Measurements from ENCODE around the gene P4HTM.
A peak's percentile ranks its signal among the peaks of the same experiment; 100 is the strongest.
"Not testable (repeated sequence)": the region's sequence is repeated elsewhere in the genome, so short reads cannot be mapped to it uniquely, and the experiment has no call there.

The P4HTM gene

DNA sequence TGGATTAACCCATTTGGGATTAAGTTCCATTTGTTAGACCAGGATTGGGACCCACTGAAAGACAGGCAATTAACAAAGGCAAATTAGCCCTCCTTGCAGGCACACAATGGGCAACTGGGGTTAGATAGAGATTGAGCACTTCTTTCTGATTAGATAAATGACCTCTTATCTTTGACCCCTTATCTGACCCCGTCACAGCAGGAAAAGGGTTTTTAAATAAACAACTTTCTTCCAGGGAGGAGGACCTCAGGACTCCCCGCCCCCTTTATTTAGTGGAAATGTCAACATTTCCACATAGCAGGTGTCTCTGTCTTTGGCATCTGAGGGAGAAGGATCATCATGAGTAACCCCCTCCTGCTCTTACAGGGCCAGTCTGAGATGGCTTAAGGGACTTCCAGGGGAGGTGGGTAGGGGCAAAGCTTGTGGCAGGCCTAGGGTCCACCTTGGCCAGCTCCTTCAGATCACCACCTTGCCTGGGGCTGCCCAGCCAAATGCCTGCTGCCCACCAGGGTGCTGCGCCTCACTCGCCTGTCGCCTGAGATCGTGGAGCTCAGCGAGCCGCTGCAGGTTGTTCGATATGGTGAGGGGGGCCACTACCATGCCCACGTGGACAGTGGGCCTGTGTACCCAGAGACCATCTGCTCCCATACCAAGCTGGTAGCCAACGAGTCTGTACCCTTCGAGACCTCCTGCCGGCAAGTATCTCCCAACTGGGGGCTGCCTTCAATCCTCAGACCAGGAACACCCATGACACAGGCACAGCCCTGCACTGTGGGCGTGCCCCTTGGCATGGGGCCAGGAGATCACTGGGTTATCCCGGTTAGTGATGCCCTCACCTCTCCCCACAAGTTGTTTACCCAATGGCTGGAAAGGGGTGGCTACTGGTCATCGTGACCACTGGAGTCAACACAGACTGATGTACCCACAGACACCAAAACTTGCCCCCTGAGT lies 14.6 kb downstream of the P4HTM start:
- Histone ChIP-seq H3K4me3 (ENCODE audit: low read length) (no peak overlapping the region), H3K27me3 (ENCODE audit: control insufficient read depth, insufficient read depth, low read length) (no peaks in the 10 kb centered on the region), H3K36me3 (ENCODE audit: insufficient read depth, low read length) (peaks cover 3% of the 10 kb centered on the region), H3K9ac (ENCODE audit: low read depth, low read length) (no peak overlapping the region), H3K4me1 (ENCODE audit: control insufficient read depth, insufficient read depth, low read length) (peaks cover 17% of the 10 kb centered on the region), H3K9me3 (replicated peaks; ENCODE audit: low read length) (no peaks in the 10 kb centered on the region), H3K4me2 (ENCODE audit: low read length) (no peak overlapping the region)

DNA sequence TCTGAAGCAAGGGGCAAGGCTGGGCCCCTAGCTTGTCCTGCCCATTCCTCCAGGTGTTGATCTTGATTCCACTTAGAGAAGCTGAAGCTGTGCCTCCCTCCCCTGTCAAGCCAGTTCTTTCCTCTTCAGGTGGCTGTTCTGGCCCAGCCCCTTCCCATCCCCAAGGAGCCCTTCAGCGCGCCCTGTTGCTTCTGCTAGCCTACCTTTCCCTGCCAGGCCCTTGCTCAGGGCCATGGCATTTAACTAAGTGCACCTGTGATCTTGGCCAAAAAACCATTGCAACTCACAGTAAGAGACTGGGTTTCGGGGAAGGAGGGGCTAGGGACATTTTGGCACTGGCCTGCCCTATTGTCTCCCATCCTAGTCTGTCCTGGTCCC lies 15.3 kb downstream of the P4HTM start:
- Histone ChIP-seq H3K9ac (ENCODE audit: low read depth, low read length) (no peak overlapping the region), H3K4me2 (ENCODE audit: low read length) (no peak overlapping the region), H3K36me3 (ENCODE audit: insufficient read depth, low read length) (peaks cover 3% of the 10 kb centered on the region), H3K4me3 (ENCODE audit: low read length) (no peak overlapping the region), H3K9me3 (replicated peaks; ENCODE audit: low read length) (no peaks in the 10 kb centered on the region), H3K4me1 (ENCODE audit: control insufficient read depth, insufficient read depth, low read length) (peaks cover 17% of the 10 kb centered on the region), H3K27me3 (ENCODE audit: control insufficient read depth, insufficient read depth, low read length) (no peaks in the 10 kb centered on the region)

DNA sequence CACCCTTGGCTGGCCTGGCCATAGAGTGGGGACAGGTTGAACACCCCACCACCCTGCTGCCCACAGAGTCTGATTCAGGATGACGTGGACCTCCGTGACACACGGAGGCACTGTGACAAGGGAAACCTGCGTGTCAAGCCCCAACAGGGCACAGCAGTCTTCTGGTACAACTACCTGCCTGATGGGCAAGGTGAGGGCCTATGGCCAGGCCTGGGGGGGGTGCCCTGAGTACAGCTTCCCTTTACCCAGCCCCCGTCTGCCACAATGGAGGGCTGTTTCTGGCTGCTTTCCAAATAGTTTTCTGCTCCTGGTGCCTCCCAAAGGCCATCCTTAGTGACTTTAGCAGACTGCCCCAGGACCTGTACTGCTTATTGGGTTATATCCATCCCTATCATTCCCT lies 16.0 kb downstream of the P4HTM start:
- no peaks in the 10 kb centered on the region for H3K9me3 ChIP-seq (replicated peaks; ENCODE audit: low read length)
- H3K36me3 ChIP-seq (ENCODE audit: insufficient read depth, low read length), result peaks cover 3% of the 10 kb centered on the region
- peak overlapping the region; percentile 82 for H3K4me3 ChIP-seq (ENCODE audit: low read length)
- H3K9ac ChIP-seq (ENCODE audit: low read depth, low read length), result peak overlapping the region; percentile 91
- H3K4me1 ChIP-seq (ENCODE audit: control insufficient read depth, insufficient read depth, low read length), result peaks cover 17% of the 10 kb centered on the region
- no peaks in the 10 kb centered on the region for H3K27me3 ChIP-seq (ENCODE audit: control insufficient read depth, insufficient read depth, low read length)
- peak overlapping the region; percentile 100 for H3K4me2 ChIP-seq (ENCODE audit: low read length)

DNA sequence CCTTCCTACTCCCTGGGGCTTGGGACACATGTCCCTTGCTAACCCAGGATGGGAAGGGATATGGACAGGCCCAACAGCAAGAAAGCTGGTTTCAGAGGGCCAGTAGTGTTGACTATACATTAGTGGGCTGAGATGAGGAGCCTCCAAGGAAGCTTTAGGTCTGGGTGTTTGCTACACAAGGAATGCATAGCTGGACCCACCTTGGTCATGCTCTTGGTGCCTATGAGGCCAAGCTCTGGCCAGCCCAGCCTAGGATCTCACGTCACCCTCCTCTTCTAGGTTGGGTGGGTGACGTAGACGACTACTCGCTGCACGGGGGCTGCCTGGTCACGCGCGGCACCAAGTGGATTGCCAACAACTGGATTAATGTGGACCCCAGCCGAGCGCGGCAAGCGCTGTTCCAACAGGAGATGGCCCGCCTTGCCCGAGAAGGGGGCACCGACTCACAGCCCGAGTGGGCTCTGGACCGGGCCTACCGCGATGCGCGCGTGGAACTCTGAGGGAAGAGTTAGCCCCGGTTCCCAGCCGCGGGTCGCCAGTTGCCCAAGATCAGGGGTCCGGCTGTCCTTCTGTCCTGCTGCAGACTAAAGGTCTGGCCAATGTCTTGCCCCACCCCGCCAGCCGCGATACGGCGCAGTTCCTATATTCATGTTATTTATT lies 16.5 kb downstream of the P4HTM start:
- H3K27me3 ChIP-seq (ENCODE audit: control insufficient read depth, insufficient read depth, low read length), result no peaks in the 10 kb centered on the region
- H3K4me1 ChIP-seq (ENCODE audit: control insufficient read depth, insufficient read depth, low read length), result peaks cover 17% of the 10 kb centered on the region
- H3K4me3 ChIP-seq (ENCODE audit: low read length), result peak overlapping the region; percentile 82
- no peaks in the 10 kb centered on the region for H3K9me3 ChIP-seq (replicated peaks; ENCODE audit: low read length)
- peaks cover 6% of the 10 kb centered on the region for H3K36me3 ChIP-seq (ENCODE audit: insufficient read depth, low read length)
- H3K4me2 ChIP-seq (ENCODE audit: low read length), result peak overlapping the region; percentile 100
- peak overlapping the region; percentile 91 for H3K9ac ChIP-seq (ENCODE audit: low read depth, low read length)

DNA sequence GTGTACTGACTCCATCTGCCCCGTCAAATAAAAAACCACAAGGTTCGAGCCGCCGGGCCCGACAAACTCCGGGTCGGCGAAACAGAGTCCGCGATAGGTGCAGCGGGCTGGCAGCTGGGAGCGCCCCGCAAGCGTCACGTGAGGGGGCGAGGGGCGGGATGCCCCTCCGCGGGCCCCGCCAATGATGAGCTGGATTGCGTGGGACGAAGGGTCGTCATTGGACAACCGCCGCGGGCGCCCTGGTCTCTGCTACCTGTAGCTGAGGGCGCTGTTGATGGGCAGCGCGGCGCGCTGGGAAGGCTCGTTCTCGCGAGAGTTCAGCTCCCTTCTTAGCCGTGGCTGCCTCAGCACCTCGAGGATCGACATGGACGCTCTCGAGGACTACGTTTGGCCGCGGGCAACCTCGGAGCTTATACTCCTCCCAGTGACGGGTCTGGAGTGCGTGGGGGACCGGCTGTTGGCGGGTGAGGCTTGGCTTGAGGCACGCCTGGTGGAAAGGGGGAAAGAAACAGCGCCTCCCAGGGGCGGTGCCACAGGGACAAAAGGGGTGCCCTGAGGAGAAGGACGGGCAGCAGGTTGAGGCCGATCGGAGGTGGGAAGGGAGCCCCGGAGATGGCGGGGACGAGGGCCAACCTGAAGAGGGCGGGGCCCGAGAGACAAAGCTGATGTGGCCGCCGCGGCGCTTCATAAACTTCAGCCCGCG lies 17.2 kb downstream of the P4HTM start, which contains the start of gene WDR6:
Gene WDR6 (plus strand): TSS at position 324 of the 703 bp plus-strand sequence. CDS start 41 bp downstream, at position 365.
- Histone ChIP-seq H3K9ac (ENCODE audit: low read depth, low read length) (peak within 1 kb of the TSS; percentile 91), H3K36me3 (ENCODE audit: insufficient read depth, low read length) (peaks cover 10% of the 10 kb centered on the region), H3K4me2 (ENCODE audit: low read length) (peak within 1 kb of the TSS; percentile 100), H3K9me3 (replicated peaks; ENCODE audit: low read length) (no peaks in the 10 kb centered on the region), H3K4me3 (ENCODE audit: low read length) (peak within 1 kb of the TSS; percentile 82), H3K4me1 (ENCODE audit: control insufficient read depth, insufficient read depth, low read length) (peaks cover 17% of the 10 kb centered on the region), H3K27me3 (ENCODE audit: control insufficient read depth, insufficient read depth, low read length) (no peaks in the 10 kb centered on the region)

DNA sequence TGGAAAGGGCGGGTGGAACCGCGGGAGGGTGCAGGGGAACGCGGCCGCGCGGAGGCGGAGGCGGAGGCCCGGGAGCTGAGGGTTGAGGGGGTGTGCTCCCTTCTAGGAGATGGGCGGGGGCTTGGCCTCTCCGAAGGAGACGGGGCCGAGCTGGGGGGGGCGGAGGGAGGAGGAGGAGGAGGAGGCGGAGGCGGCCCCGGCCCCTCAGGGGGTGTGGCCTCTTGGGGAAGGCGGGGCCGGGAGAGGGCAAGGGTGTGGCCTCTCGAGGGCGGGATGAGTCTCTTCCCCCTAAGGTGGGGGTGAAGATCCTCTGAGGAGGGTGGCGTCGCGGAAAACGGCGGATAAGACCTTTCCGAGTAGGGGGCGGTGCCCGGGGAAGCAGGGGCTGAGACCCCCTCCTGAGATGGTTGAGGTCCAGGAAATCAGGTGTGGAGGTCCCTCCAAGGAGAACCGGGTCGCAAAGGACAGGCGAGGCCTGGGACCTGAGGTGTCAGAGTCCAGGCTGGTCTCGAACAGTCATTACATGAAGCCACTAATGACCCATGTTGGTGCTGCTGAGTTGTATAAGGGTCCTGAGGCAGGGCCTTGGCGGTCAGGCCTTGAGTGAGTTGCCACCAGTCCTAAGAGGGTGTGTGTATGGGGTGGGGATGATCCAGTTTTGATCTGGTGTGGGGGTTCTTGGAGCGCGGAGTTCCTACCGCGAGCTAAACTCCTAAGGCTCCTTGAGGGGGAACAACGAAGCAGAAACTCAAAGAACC lies 17.9 kb downstream of the P4HTM start:
- Histone ChIP-seq H3K9ac (ENCODE audit: low read depth, low read length) (peak overlapping the region; percentile 91), H3K27me3 (ENCODE audit: control insufficient read depth, insufficient read depth, low read length) (no peaks in the 10 kb centered on the region), H3K4me1 (ENCODE audit: control insufficient read depth, insufficient read depth, low read length) (peaks cover 24% of the 10 kb centered on the region), H3K9me3 (replicated peaks; ENCODE audit: low read length) (no peaks in the 10 kb centered on the region), H3K36me3 (ENCODE audit: insufficient read depth, low read length) (peaks cover 15% of the 10 kb centered on the region), H3K4me3 (ENCODE audit: low read length) (peak overlapping the region; percentile 82), H3K4me2 (ENCODE audit: low read length) (peak overlapping the region; percentile 100)

DNA sequence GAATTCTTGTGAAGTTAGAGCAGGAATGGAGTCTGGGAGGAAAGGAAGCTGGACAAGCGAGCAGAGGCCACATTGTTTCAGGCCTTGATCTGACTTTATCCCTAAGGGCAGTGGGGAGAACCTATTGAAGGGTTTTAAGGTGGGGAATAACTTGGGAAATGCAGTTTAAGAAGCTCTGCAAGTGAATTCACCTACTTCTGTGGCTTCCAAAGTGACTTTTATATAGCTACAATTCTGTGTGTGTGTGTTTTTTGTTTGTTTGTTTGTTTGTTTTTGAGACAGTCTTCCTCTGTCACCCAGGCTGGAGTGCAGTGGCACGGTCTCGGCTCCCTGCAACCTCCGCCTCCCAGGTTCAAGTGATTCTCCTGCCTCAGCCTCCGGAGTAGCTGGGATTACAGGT lies 18.6 kb downstream of the P4HTM start:
- H3K36me3 ChIP-seq (ENCODE audit: insufficient read depth, low read length), result peaks cover 18% of the 10 kb centered on the region
- not testable (repeated sequence) for H3K27me3 ChIP-seq (ENCODE audit: control insufficient read depth, insufficient read depth, low read length); H3K9me3 ChIP-seq (replicated peaks; ENCODE audit: low read length)
- H3K9ac ChIP-seq (ENCODE audit: low read depth, low read length), result peak overlapping the region; percentile 91
- peak overlapping the region; percentile 100 for H3K4me2 ChIP-seq (ENCODE audit: low read length)
- H3K4me3 ChIP-seq (ENCODE audit: low read length), result peak overlapping the region; percentile 82
- peaks cover 31% of the 10 kb centered on the region for H3K4me1 ChIP-seq (ENCODE audit: control insufficient read depth, insufficient read depth, low read length)

DNA sequence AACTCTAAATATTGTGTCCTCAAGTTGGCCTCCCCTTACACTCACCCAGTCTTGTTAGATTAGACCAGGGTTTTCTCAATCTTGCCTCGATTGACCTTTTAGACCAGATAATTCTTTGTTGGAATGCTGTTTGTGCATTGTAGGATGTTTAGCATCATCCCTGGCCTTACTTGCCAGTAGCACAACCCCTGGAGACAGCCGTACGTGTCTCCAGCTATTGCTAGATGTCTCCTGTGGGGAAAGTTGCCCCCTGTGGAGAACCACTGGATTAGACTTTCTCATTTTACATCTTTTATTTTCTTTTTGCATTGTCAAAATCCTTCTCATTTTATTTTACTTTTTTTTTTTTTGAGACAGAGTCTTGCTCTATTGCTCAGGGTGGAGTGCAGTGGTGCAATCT lies 19.4 kb downstream of the P4HTM start:
- peaks cover 34% of the 10 kb centered on the region for H3K4me1 ChIP-seq (ENCODE audit: control insufficient read depth, insufficient read depth, low read length)
- H3K9ac ChIP-seq (ENCODE audit: low read depth, low read length), result no peak overlapping the region
- H3K9me3 ChIP-seq (replicated peaks; ENCODE audit: low read length), result no peaks in the 10 kb centered on the region
- no peak overlapping the region for H3K4me2 ChIP-seq (ENCODE audit: low read length)
- H3K36me3 ChIP-seq (ENCODE audit: insufficient read depth, low read length), result peaks cover 25% of the 10 kb centered on the region
- H3K27me3 ChIP-seq (ENCODE audit: control insufficient read depth, insufficient read depth, low read length), result no peaks in the 10 kb centered on the region
- H3K4me3 ChIP-seq (ENCODE audit: low read length), result no peak overlapping the region

DNA sequence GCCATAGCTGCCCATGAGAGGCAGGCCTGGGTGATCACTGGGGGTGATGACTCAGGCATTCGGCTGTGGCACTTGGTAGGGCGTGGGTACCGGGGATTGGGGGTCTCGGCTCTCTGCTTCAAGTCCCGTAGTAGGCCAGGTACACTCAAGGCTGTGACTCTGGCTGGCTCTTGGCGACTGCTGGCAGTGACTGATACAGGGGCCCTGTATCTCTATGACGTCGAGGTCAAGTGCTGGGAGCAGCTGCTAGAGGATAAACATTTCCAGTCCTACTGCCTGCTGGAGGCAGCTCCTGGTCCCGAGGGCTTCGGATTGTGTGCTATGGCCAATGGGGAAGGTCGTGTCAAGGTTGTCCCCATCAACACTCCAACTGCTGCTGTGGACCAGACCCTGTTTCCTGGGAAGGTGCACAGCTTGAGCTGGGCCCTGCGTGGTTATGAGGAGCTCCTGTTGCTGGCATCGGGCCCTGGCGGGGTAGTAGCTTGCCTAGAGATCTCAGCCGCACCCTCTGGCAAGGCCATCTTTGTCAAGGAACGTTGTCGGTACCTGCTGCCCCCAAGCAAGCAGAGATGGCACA lies 22.5 kb downstream of the P4HTM start:
- H3K4me1 ChIP-seq (ENCODE audit: control insufficient read depth, insufficient read depth, low read length), result peaks cover 29% of the 10 kb centered on the region
- H3K36me3 ChIP-seq (ENCODE audit: insufficient read depth, low read length), result peaks cover 48% of the 10 kb centered on the region
- no peak overlapping the region for H3K4me3 ChIP-seq (ENCODE audit: low read length)
- no peaks in the 10 kb centered on the region for H3K27me3 ChIP-seq (ENCODE audit: control insufficient read depth, insufficient read depth, low read length)
- H3K4me2 ChIP-seq (ENCODE audit: low read length), result no peak overlapping the region
- H3K9me3 ChIP-seq (replicated peaks; ENCODE audit: low read length), result no peaks in the 10 kb centered on the region
- no peak overlapping the region for H3K9ac ChIP-seq (ENCODE audit: low read depth, low read length)

DNA sequence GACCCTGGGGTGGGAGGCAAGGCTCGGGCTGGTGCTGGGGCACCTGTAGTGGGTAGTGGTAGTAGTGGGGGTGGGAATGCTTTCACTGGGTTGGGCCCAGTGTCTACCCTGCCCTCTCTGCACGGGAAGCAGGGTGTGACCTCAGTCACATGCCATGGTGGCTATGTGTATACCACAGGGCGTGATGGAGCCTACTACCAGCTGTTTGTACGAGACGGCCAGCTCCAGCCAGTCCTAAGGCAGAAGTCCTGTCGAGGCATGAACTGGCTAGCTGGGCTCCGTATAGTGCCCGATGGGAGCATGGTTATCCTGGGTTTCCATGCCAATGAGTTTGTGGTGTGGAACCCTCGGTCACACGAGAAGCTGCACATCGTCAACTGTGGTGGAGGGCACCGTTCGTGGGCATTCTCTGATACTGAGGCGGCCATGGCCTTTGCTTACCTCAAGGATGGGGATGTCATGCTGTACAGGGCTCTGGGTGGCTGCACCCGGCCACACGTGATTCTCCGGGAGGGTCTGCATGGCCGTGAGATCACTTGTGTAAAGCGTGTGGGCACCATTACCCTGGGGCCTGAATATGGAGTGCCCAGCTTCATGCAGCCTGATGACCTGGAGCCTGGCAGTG lies 23.2 kb downstream of the P4HTM start:
- Histone ChIP-seq H3K9ac (ENCODE audit: low read depth, low read length) (no peak overlapping the region), H3K4me2 (ENCODE audit: low read length) (no peak overlapping the region), H3K27me3 (ENCODE audit: control insufficient read depth, insufficient read depth, low read length) (no peaks in the 10 kb centered on the region), H3K36me3 (ENCODE audit: insufficient read depth, low read length) (peaks cover 48% of the 10 kb centered on the region), H3K4me1 (ENCODE audit: control insufficient read depth, insufficient read depth, low read length) (peaks cover 29% of the 10 kb centered on the region), H3K9me3 (replicated peaks; ENCODE audit: low read length) (no peaks in the 10 kb centered on the region), H3K4me3 (ENCODE audit: low read length) (no peak overlapping the region)

Measured in skeletal muscle satellite cell (primary cell).